HG03558 (cell line): ENCODE data around the gene ARL15.

Source experiments
- ATAC-seq: cut with Tn5 transposase; IDR thresholded peaks from one replicate; pipeline ENCODE4 v1.9.1; 2021; ENCODE audit warnings: moderate number of reproducible peaks; ENCODE audit not compliant: unreplicated experiment; ENCODE audit errors: extremely low read depth

The ARL15 gene

DNA sequence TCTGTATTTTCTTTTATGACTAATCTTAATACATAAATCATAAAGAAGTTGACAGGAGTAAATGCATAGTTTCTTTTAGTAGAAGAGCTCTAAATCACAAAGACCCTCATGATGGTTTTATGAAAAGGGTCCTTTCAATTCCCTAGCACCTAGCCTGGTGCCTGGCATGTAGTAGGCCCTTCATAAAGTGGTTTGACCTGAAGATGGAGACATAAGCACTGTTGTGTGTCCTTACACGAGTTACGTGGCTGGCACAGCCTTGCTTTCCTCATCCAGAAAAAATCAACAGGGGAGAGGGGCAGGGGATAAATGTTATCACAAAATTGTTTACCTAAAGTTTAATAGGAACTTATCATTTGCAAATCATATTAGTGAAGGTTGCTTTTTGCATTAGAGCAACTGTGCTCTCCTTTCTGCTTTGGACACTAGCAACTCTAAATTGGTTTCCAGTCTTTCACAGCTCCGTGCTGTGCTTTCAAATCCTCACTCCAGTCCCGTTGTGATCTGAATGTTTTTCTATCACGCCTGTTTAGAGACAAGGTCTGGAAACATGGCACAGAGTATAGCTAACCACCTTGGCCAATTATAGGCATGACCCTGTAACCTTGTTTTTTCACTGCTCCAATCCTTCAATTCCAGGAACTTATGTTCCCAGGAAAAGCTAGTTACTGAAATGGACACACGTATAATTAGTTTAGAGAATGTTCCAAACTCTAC is 55.7 kb downstream of the ARL15 start:
- ATAC-seq, result no peak

DNA sequence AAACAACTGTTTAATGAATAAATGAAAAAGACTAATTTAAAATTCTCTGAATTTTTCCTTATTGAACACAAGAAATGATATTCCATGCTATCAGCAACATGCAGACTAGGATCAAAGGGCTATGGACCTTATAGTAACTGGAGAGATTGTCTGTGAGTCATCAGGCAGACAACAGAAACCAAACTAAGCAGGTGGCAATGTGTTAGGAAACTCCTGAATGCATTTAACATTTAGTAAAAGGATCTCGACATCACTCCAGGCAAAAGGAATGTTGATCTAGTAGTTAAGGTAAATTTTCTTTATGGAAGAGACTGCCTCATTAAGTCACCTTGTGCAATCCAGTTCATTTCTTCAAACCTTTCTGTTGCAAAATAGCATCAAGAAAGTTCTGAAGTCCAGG is 58.4 kb downstream of the ARL15 start:
- no peak for ATAC-seq

DNA sequence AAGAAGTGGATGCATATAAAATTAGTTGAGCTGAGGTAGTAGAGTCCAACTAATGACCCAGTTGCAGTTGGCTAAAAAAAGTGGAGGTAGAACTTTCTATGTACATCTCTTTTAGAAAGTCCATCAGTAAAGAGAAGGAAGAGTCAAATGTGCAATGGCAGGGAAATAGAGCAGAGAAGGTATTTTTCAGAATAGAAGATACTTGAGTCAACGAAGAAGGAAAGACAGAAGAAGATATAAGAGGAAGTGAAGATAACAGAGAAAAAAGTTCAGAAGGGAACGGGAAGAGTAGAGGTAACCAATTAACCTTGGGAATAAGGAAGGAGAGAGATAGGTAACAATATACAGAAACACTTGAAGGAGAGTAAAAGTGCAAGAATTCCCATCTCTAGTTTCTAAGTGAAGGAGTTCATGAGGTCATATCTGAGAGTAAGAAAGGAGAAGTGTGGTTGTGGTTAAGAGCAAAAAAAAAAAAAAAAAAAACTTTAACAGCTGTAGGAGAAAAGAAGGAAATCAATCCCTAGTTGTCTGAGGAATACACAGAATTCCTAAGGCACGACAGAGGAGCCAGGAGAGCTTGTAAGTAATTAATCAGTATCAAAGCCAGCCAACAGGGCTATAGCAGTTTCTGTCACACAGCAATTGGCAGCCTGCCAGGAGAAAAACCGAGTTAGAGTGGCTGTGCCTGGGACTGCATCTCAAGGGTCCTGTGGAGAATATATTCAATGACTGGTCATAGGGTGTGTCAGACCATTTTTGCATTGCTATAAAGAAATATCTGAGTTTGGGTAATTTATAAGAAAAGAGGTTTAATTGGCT is 61.0 kb downstream of the ARL15 start:
- ATAC-seq, result no peak

DNA sequence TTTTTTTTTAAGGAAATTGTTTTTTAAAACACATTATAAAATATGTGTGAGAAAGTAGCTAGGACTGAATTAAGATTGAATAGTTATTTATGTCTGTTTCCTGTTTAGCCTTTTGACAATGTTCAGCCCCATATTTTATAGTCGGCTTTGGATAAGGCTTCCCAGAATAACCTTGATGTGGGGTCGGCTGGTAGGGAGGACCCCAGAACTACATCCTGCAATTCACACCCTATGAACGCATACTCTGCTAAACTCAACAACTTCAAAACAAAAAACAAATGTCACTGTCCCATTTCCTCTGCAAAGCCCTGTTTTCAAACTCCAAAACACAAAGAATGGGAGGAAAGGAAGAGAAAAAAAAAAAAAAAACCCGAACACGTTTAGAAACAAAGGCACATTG is 63.1 kb downstream of the ARL15 start:
- ATAC-seq, result no peak

DNA sequence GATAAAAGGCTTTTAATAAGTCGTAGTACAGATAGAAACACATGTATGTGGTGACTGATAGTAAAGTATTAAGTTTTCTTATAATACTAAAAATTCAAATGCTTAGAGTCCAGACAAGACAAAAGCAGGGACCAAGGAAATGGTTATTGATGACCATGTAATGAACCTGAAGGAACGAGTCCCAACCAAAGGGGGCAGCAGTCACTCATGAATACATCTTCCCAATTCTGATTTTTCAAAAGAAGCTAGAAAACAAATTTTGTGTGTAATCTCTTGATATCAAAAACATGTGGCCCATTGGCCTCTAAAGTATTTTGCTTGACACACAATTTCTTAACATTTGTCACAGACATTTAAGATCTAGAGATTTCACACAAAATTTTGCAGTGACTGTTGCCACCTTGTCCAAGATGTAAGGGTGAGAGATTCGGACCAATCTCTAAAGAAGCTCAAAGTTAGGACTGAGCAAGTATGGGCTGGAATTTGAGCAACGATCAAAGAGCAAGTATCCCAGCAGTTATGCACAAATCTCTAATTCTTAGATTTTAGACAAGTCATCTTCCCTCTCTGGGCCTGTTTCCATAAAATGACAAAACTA is 66.8 kb downstream of the ARL15 start:
- ATAC-seq, result no peak

DNA sequence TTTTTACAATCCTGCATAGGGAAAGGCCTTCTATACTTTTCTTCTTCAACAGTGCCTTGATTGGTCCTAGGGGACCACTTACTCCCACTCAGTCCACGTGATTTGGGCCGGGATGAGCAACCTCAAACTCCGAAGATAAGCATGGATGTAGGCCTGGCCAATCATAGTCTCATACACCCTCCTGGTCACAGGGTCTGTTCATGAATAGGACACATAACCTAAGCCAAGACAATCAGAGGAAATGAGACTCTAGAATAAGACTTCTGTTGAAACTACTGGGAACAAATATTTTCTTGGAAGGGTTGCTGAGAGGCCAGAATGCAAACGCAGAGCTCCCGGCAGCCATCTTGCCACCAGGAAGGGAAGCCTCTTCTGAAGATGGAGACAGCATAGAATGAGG is 68.1 kb downstream of the ARL15 start:
- ATAC-seq, result no peak

DNA sequence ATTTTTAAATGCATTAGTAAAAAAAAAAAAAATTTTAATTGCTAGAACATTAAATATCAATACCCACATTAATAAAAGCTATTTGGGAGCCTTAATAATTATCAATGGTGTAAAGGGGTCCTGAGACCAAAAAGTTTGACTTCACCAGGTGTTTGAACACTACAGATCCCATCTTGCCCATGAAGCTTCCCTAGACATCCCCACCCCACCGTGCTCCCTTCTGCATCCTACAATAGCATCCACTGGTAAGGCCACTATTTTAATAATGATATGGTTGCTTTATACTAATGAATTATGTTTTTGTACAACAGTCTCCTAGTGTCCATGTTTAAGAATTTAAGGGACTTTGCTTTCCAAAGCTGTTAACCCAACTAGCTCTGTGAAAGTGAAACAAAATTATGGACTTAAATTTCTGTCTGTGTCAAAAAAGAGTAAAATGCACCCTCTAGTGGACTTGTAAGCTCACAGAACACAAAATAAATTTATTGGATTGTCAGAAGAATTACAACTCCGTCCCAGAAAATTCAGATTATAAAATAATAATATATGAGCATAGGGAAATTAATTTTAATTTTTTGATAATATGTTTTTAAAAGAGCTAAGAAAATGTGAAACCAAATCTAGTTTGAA is 76.0 kb downstream of the ARL15 start:
- peak; percentile 52 for ATAC-seq

DNA sequence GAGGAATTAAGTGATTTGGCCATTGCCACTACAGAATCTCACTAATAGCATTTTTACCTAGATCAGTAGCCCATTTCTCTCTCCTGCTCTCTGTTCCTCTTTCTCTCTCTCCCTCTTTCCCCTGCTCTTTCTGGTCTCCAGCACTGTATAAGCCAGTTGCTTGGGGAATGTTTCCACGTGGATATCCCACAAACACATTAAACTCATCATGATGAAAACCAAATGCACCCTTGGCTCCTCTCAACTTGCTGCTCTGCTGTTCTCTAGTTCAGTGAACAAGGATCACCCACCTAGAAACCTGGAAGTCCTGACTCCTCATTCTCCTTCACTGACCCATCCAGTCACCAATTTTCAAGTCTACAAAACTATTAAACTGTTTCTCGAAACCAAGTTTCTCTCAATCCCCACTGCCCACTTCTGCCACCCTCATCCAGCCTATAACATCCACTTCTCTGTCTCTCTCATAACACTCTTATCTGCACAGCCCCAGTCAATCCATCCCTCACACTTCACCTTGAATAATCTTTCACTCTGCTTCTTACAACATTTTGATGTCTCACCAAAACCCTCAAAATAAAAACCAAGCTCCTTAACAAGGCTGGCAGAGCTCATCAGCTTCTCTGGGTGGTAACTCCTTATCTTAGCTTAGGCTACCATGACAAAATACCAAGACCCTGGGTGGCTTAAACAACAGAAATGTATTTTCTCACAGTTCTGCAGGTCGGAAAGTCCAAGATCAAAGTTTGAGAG is 79.3 kb downstream of the ARL15 start:
- no peak for ATAC-seq

DNA sequence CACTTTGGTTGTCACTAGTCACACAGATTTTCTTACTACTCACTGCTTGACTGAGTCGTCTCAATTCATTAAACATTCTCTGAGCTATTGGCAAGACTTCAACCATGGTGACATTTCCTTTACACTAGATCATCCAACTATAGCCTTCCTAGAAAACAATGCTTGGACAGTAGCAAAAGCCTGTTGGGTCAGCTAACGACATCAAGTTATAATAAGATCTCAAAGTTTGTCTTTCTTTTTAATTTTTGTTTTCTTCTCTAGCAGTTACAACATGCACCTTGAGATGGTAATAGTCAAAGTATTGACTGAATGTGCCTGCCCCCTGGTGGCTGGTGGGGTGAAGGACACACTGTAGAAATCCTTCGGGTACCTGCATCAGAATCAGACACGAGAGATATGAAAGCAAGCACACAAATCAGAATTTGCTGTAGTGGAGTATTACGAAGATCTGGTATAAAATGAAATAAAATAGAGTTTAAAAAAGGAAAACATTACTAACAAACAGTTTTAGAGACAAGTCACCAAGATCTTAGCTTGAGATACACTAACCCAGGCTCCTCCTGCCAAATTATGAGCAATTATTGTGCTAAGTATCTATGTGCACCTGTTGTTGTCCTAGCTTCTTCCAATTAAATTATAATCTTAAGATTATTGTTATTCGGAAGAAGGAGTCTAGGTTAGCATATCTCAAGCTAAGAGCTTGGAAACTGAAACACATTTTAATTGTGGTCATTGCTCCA is 81.2 kb downstream of the ARL15 start:
- ATAC-seq, result peak; percentile 74

DNA sequence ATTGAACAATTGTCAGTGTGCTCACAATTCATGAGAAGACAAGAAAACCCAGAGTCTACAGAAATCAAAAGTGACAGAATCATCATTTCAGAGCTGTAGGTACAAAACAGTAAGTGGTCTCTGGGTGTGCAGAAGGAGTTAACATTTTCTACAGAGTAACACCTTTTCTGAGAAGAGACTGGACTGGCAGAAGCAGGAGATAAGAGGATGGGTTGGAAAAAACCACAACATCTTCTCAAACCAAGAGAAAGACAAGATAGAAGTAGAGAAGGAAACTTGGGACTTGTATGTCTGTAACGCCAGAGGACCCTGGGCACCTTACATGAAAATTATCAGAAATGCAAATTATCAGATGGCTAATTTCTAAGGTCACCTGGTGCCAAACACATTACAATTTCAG is 82.6 kb downstream of the ARL15 start:
- no peak for ATAC-seq

DNA sequence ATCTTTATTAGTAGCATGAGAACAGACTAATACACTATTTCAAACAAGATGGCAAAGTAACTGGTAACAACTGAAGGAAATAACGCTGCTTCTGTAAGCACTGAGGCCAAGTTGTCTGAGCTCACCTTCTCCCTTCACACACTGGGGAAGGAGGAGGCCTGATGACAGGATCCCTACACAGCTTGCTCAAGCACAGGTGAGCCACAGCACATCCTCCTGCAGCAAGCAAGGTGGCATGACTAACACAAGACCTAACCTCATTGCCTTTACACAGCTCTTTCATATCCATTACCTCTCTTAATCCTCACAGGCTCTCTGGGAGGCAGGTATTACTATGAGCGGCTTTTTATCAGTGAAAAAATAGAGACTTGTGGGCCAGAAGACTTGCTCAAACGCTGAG is 83.3 kb downstream of the ARL15 start:
- ATAC-seq, result no peak

DNA sequence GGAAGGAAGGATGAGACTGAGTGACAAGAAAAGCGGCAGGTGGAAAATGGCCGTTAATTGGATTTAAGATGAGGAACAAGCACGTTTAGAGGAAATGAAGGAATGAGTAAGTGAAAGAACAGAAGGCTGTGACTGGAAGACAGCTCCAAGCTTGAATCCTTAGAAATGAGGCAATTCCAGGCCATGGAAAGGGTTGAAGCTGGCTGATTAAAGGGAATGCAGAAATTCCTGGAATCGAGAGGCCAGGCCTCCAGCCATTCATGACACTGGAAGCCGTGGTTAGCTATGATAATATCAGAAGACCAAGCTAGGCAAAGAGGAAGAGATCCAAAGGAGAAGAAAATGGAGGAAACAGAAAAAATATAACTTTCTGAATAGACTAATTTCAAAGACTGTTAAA is 84.2 kb downstream of the ARL15 start:
- no peak for ATAC-seq

DNA sequence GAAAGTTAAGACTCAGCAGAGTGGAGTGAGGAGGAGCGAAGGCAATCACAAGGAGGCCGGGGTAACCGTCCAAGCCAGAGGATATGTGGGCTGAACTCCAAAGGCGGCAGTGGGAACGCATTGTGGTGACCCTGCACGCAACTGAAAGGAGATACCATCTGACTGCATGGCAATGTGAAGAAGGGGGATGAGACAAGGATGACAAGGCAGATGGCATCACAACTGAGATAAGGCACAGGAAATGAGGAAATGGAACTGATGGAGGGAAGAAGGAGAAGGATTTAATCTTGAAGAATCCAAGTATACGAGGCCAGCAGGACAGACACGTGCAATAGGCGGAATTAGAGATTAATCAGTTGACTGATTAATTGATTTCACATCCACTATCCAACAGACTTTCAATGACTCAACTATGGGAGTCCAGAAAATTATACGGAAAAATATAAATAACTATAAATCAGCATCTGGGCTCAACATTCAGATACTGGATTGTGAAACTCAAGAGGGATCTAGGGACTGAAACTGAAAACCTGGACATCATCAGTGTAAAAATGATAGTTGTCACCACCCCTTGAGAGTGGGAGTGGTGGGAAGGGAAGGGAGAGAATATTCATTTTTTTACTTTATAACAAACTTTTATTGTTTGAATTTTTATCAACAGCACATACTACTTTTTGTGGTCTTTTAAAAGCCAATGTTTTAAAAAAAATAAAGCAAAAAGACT is 86.1 kb downstream of the ARL15 start:
- no peak for ATAC-seq

DNA sequence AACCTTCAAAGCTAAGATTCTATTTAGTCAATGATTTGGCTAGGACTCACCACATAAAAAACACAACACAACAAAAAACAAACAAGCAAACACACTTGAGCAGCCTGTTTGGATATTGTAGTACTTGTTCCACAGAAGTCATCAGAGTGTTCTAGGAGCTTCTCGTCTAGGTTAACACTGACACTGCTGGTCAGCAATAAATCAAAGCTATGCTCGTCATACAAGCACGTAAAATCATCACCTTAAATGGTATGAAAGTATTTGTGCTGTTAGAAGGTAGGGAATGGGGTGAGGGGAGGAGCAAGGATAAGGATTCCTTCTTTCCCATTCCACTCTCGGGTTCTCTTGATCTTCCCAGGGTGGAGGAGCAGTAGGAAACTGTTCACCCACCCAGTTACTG is 88.0 kb downstream of the ARL15 start:
- no peak for ATAC-seq

DNA sequence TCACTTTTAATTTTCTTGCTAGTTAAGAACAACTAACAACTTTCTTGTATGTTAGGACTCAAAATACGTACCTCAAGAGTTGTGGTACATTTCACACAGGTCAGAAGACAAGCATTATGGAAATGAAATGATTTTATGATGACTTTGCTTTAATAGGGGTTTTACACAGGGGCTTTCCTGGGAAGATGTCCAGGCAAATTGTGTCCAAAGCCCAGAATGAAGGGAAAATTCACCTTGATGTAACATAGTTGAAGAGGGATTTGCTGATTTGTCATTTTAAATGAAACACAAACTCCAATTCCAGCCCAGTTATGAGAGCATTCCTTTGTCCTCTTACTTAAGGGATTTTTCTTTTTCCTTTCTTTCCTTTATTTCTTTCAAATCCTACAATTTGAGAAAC is 89.2 kb downstream of the ARL15 start:
- no peak for ATAC-seq

DNA sequence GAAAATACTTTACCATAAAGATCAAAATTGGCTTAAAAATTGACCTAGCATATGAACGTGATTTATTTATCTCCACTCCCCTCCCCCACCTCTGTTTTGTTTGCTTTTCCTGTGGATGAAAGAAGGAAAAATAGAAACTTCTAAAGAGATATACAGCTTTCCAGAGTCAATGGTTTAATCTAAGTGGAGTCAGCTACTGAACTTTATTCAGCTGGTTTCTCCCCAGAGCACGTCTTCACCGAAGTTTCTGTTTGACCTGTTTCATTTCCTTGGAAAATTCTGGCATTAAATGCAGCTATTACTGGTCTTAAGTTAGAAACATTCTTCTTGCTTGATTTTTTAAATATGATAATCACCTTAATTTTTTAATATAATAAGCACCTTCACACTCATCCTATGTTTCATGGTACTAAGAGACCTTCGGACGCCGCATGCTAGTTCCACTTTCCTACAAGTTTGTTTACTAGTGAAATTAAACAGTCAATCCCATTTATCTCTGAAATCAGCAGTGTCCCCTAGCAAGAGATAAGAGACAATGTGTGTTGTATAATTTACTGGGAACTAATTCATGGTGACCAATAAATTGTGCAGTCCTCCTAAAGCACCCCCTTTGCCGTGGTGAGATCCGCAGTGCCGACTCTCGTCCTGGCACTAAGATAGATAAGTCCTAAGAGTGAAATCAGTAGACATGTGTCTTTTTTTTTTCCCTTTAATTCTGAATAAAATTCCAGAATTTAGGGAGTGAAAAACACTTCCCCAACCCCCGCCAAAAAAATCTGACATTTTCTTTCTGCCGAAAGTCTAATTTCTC is 89.9 kb downstream of the ARL15 start:
- ATAC-seq, result no peak

DNA sequence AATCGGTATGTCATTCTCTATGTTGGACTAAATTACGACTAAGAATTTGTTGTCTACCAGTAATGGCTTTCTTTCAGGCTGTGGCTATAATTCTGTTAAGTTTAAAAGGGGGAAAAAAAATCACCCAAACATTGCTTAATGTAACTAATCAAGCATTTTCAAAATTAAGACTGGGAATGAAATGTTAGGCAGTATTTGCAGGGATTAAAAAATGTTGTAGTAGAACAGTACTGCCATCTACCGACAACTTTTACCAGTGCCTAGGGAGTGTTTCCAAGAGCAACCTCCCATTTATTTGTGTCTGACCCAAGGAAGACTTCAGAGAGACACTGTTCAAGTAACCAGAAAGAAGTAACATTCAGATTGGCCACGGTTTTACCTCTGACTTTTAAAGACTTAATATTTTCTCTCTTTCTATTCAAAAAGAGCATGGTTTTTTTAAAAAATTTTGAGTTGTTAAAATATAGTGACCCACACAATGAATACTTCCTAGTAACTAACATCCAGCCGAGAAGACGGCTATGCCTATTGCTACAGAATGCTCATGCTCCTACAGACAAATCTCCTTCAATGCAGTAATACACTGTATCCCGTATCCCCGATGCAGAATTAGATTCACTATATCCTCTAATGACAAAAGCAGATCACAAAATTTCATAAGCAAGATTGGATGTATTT is 92.4 kb downstream of the ARL15 start:
- ATAC-seq, result no peak
